LNCAP (cell line): ENCODE measurements around the gene HECA.

Source experiments
- CTCF ChIP-seq: fragments of 450-650 bp; IDR thresholded peaks from 2 replicates; pipeline ENCODE4 v1.5.1; 2017; ENCODE audit warnings: mild to moderate bottlenecking

HECA gene

DNA sequence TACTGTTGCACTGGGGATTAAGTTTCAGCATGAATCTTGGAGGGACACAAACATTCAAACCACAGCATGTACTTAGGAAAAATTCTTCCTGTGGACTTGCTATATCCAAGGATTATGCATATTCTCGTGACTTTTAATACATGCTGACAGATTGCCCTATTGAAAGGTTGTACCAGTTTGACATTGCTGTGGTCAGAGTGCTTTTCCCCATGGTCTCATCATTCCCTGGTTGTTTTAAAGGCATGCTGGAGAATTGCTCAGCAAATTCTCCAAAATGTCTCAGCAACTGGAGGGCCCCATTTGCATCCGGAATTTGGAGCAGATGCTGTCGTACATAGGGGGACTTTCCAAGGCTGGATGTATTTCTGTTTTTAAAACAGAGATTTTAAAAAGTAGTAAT lies 7.4 kb downstream of the HECA start:
- no peak for TF ChIP-seq CTCF

DNA sequence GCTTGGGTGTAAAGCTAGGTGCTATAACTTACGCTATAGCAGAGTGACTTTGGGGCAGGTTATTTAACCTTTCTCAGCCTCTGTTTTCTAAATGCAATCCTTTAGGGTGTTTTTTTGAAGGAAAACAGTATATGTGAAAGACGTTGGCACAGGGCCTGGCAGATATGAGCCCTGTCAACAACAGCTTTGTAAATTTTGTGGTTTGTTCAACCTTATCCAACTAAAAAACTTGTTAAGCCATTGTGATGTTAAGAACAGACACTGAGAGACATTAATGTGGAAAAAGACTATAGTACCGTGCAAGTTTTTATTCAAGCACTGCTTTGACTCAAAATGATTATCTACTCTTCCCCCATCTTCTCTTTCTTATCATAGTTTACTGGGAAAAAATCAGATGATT lies 8.2 kb downstream of the HECA start:
- TF ChIP-seq CTCF, result no peak

GRCh38 chr6:139144490-139145085 lies 9.7 kb downstream of the HECA start:
- no peak for TF ChIP-seq CTCF

- no peak for TF ChIP-seq CTCF
Measured at GRCh38 chr6:139145661-139146060, 10.8 kb downstream of the HECA start.

- TF ChIP-seq CTCF, result no peak
Measured at GRCh38 chr6:139146317-139146726, 11.4 kb downstream of the HECA start.

GRCh38 chr6:139147628-139148027 lies 12.7 kb downstream of the HECA start:
- TF ChIP-seq CTCF, result no peak

DNA sequence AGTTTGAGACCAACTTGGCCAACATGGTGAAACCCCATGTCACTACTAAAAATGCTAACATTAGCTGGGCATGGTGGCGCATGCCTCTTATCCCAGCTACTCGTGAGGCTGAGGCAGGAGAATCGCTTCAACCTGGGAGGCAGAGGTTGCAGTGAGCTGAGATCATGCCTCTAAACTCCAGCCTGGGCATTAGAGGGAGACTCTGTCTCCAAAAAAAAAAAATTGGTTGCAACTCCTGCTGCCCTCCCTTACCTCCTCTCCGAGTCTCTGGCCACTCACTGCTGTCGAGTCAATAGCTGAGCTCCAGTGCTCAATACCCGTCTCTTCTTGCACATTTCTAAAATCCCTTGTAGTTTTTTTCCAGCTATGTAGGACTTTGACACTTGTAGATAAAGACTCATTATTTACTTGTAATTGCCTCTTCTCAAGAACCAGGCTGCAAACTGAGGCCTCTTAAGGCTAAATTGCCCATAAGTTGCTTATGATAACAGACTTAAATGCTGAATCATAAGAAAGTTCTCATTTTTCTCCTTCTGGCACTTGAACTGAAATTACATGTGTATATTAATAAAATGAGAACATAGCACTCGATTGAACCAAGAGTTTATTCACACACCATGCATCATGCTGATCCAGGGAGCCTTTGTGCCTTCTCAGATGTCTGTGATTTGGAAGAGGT lies 13.8 kb downstream of the HECA start:
- TF ChIP-seq CTCF, result no peak
